ENCODE data around the gene TRMT44. TPM values are rescaled to one million over a fixed set of nuclear protein-coding genes. Genes with fewer than 3 reads are reported as not detected.
"Not testable (repeated sequence)": the region's sequence is repeated elsewhere in the genome, so short reads cannot be mapped to it uniquely, and the experiment has no call there.

The TRMT44 gene
- total RNA-seq, 1 donor from 2014 or later = 41.2 TPM

GRCh38 chr4:8509311-8509950, 68.9 kb downstream of the TRMT44 start:
- Mint-ChIP-seq H3K36me3 (no peaks in the 10 kb centered on the region), H3K4me3 (no peak overlapping the region), H3K27me3 (ENCODE audit: low read depth) (no peaks in the 10 kb centered on the region), H3K9me3 (peaks cover 15% of the 10 kb centered on the region), H3K27ac (no peak overlapping the region), H3K4me1 (peaks cover 21% of the 10 kb centered on the region)
- TF ChIP-seq CTCF (IDR thresholded peaks at IDR 0.05; ENCODE audit: unreplicated experiment) = no peak
- DNase-seq (ENCODE audit: low spot score in 2 of 2, unreplicated experiment in 2 of 2) = no peak

GRCh38 chr4:8510191-8510590, 69.6 kb downstream of the TRMT44 start:
- Mint-ChIP-seq H3K36me3 (no peaks in the 10 kb centered on the region), H3K9me3 (peaks cover 15% of the 10 kb centered on the region), H3K4me3 (no peak overlapping the region), H3K27me3 (ENCODE audit: low read depth) (no peaks in the 10 kb centered on the region), H3K27ac (no peak overlapping the region), H3K4me1 (peaks cover 15% of the 10 kb centered on the region)
- no peak for DNase-seq (ENCODE audit: low spot score in 2 of 2, unreplicated experiment in 2 of 2)
- TF ChIP-seq CTCF (IDR thresholded peaks at IDR 0.05; ENCODE audit: unreplicated experiment) = no peak

GRCh38 chr4:8510611-8511285, 70.2 kb downstream of the TRMT44 start:
- Mint-ChIP-seq H3K9me3 (peaks cover 15% of the 10 kb centered on the region), H3K36me3 (no peaks in the 10 kb centered on the region), H3K27ac (no peak overlapping the region), H3K4me1 (peaks cover 15% of the 10 kb centered on the region), H3K27me3 (ENCODE audit: low read depth) (no peaks in the 10 kb centered on the region), H3K4me3 (no peak overlapping the region)
- TF ChIP-seq CTCF (IDR thresholded peaks at IDR 0.05; ENCODE audit: unreplicated experiment) = no peak
- no peak for DNase-seq (ENCODE audit: low spot score in 2 of 2, unreplicated experiment in 2 of 2)

GRCh38 chr4:8512510-8512909, 71.9 kb downstream of the TRMT44 start:
- DNase-seq (ENCODE audit: low spot score in 2 of 2, unreplicated experiment in 2 of 2) = no peak
- H3K27ac Mint-ChIP-seq = no peak overlapping the region
- H3K36me3 Mint-ChIP-seq = no peaks in the 10 kb centered on the region
- peaks cover 15% of the 10 kb centered on the region for H3K9me3 Mint-ChIP-seq
- no peak overlapping the region for H3K4me3 Mint-ChIP-seq
- no peaks in the 10 kb centered on the region for H3K27me3 Mint-ChIP-seq (ENCODE audit: low read depth)
- TF ChIP-seq CTCF (IDR thresholded peaks at IDR 0.05; ENCODE audit: unreplicated experiment) = no peak
- H3K4me1 Mint-ChIP-seq = peaks cover under 1% of the 10 kb centered on the region

GRCh38 chr4:8513080-8513479, 72.5 kb downstream of the TRMT44 start:
- not testable (repeated sequence) for DNase-seq (ENCODE audit: low spot score in 2 of 2, unreplicated experiment in 2 of 2); H3K4me1 Mint-ChIP-seq; H3K36me3 Mint-ChIP-seq; H3K27me3 Mint-ChIP-seq (ENCODE audit: low read depth); H3K4me3 Mint-ChIP-seq; H3K27ac Mint-ChIP-seq
- H3K9me3 Mint-ChIP-seq = peaks cover 15% of the 10 kb centered on the region

GRCh38 chr4:8513931-8514330, 73.4 kb downstream of the TRMT44 start:
- Mint-ChIP-seq H3K4me3 (no peak overlapping the region), H3K9me3 (peaks cover 15% of the 10 kb centered on the region), H3K36me3 (no peaks in the 10 kb centered on the region), H3K4me1 (no peaks in the 10 kb centered on the region), H3K27me3 (ENCODE audit: low read depth) (no peaks in the 10 kb centered on the region), H3K27ac (no peak overlapping the region)
- DNase-seq (ENCODE audit: low spot score in 2 of 2, unreplicated experiment in 2 of 2) = no peak
- no peak for TF ChIP-seq CTCF (IDR thresholded peaks at IDR 0.05; ENCODE audit: unreplicated experiment)

Measured in mesothelial cell of epicardium (in vitro differentiated cells).